Measurements from ENCODE around the gene HERPUD2. TPM values are rescaled to one million over a fixed set of nuclear protein-coding genes. Genes with fewer than 3 reads are reported as not detected.

Gene HERPUD2
- total and polyA plus RNA-seq, 12 donors: 7.1 to 21.3 (median 16.8) TPM

DNA sequence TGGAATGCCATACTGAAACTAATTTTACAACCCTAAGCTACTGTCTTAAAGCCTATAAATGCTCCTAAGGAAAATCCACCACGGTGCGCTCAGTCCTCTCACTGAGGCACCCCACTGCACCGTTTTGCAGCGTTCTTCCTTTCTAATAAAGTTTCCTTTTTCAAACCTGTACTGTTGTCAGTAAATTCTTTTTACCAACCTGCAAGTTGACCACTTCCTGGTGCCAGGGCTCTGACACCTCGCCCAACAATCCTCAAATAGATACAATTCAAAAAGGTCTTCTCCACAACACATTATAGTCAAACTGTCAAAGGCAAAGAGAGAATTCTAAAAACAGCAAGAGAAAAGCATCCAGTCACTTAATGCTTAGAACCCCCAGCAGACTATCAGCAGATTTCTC, 42.8 kb downstream of the HERPUD2 start:
- TF ChIP-seq, protein P1, sequence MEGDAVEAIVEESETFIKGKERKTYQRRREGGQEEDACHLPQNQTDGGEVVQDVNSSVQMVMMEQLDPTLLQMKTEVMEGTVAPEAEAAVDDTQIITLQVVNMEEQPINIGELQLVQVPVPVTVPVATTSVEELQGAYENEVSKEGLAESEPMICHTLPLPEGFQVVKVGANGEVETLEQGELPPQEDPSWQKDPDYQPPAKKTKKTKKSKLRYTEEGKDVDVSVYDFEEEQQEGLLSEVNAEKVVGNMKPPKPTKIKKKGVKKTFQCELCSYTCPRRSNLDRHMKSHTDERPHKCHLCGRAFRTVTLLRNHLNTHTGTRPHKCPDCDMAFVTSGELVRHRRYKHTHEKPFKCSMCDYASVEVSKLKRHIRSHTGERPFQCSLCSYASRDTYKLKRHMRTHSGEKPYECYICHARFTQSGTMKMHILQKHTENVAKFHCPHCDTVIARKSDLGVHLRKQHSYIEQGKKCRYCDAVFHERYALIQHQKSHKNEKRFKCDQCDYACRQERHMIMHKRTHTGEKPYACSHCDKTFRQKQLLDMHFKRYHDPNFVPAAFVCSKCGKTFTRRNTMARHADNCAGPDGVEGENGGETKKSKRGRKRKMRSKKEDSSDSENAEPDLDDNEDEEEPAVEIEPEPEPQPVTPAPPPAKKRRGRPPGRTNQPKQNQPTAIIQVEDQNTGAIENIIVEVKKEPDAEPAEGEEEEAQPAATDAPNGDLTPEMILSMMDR (IDR thresholded peaks at IDR 0.05): no peak
- Histone ChIP-seq H3K4me1 (peaks cover 11 to 21% (median 16%) of the 10 kb centered on the region in 9 donors), H3K36me3 (peaks cover 0 to 62% (median 0%) of the 10 kb centered on the region in 9 donors), H3K27ac (no peak overlapping the region), H3K27me3 (no peaks in the 10 kb centered on the region), H3K4me3 (no peak overlapping the region), H3K9me3 (peaks cover 0 to 27% (median 9%) of the 10 kb centered on the region in 11 donors)
- 98% methylated on average over 5 of the region's 5 CpGs for WGBS, 2 donors
- DNase-seq: no peak
- ATAC-seq: no peak
- intact Hi-C loops (cut with DNase I): loop anchor here in 1 of 10 donors (5.0 kb wide), 1 partner anchor 40 kb away; no protein-coding TSS in a partner anchor

DNA sequence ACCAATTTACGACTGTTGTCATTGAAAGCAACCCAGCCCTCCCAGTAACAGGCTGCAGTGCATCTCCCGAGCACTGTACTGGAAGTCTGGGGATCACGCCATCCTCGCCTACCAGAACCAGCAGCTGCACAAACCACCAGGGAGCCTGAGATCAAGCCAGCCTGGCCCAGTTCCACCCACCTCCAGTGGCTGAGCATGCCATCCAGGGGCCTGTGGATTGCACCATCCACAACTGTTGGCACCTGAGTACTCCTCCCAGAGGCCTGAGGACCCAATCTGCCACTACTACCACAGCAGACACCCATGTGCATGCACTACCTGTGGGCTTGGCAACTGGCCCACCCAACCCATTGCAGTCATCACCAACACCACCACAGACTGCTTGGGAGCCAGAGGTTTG, 44.2 kb downstream of the HERPUD2 start:
- DNase-seq (no peak), ATAC-seq (peak in 2 of 8 donors; percentile 25 to 32)

DNA sequence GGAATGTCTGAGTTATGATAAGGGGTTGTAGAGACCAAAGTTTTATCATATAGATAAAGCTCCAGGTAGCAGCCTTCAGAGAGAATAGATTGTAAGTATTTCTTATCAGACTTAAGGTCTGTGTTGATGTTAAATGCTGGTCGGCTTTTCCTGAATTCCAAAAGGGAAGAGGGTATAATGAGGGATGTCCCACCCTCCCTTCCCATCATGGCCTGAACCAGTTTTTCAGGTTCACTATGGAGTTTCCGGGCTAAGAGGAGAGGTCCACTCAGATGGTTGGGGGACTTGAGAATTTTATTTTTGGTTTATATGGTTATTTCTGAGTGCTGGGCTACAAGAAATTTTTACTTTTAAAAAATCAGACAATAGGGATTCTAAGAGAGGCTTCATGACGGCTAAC, 45.2 kb downstream of the HERPUD2 start:
- no peak for ATAC-seq

More for the DNA sequence above, 44.2 kb downstream of the HERPUD2 start:
- intact Hi-C loops (cut with DNase I): loop anchor here in 1 of 10 donors (5.0 kb wide), 1 partner anchor 42 kb away; no protein-coding TSS in a partner anchor
- 95 to 98% methylated on average over 4 of the region's 4 CpGs for WGBS, 2 donors
- H3K27ac ChIP-seq: no peak overlapping the region
- H3K36me3 ChIP-seq: peaks cover 0 to 49% (median 0%) of the 10 kb centered on the region in 9 donors
- TF ChIP-seq, protein P1 (IDR thresholded peaks at IDR 0.05): no peak
- H3K4me3 ChIP-seq: no peak overlapping the region
- H3K9me3 ChIP-seq: peaks cover 0 to 16% (median 6%) of the 10 kb centered on the region in 11 donors
- no peaks in the 10 kb centered on the region for H3K27me3 ChIP-seq
- H3K4me1 ChIP-seq: peaks cover 12 to 35% (median 28%) of the 10 kb centered on the region in 9 donors

DNA sequence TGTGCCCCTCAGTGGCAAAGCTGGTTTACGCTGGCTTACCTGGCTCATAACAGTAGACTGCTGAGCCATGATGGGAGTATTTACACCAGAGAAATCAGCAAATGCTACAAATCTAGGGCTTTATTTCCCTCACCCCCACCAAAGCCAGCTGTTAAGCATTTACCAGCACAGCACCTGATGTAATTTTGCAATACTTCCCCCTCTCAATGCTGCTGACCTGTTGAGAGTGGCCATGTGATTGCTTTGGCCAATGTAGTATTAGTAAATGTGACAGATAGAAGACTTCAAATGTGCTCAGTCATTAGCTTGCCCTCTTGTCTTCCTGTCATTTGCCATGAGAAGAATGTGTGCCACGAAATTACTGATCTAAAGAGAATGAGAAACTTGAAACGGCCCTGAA, 46.6 kb downstream of the HERPUD2 start:
- Histone ChIP-seq H3K4me1 (peaks cover 16 to 52% (median 45%) of the 10 kb centered on the region in 9 donors), H3K27ac (peak overlapping the region in 6 of 10 donors; percentile 14 to 67 (median 58))
- WGBS, 2 donors: 44 to 74% methylated on average over 3 of the region's 3 CpGs

More for the DNA sequence above, 45.2 kb downstream of the HERPUD2 start:
- H3K27ac ChIP-seq: no peak overlapping the region
- TF ChIP-seq, protein P1 (IDR thresholded peaks at IDR 0.05): no peak
- H3K4me3 ChIP-seq: no peak overlapping the region
- peaks cover 0 to 45% (median 0%) of the 10 kb centered on the region in 9 donors for H3K36me3 ChIP-seq
- DNase-seq: no peak
- intact Hi-C loops (cut with DNase I): loop anchor here in 1 of 10 donors (5.0 kb wide), 1 partner anchor 43 kb away; no protein-coding TSS in a partner anchor
- peaks cover 0 to 16% (median 6%) of the 10 kb centered on the region in 11 donors for H3K9me3 ChIP-seq
- peaks cover 12 to 43% (median 36%) of the 10 kb centered on the region in 9 donors for H3K4me1 ChIP-seq
- H3K27me3 ChIP-seq: no peaks in the 10 kb centered on the region
- 86 to 95% methylated on average over 3 of the region's 3 CpGs for WGBS, 2 donors

More for the DNA sequence above, 46.6 kb downstream of the HERPUD2 start:
- H3K27me3 ChIP-seq: no peaks in the 10 kb centered on the region
- ATAC-seq: peak in 2 of 8 donors; percentile 7 to 65
- peaks cover 0 to 39% (median 0%) of the 10 kb centered on the region in 9 donors for H3K36me3 ChIP-seq
- H3K4me3 ChIP-seq: no peak overlapping the region
- no peak for DNase-seq
- intact Hi-C loops (cut with DNase I): no loop called here
- TF ChIP-seq, protein P1 (IDR thresholded peaks at IDR 0.05): no peak
- peaks cover 0 to 15% (median 6%) of the 10 kb centered on the region in 11 donors for H3K9me3 ChIP-seq
